IPS-18c (cell line): ENCODE measurements around the gene SERPINC1.
A peak's percentile ranks its signal among the peaks of the same experiment; 100 is the strongest.
"Not testable (repeated sequence)": the region's sequence is repeated elsewhere in the genome, so short reads cannot be mapped to it uniquely, and the experiment has no call there.

Experiments used
- H3K4me3 ChIP-seq: 2 replicates; pipeline ENCODE4 v1.7.0; 2013; ENCODE audit warnings: low read depth, mild to moderate bottlenecking, low read length, moderate library complexity; ENCODE audit not compliant: insufficient read depth
- H3K9me3 ChIP-seq: one replicate; pipeline ENCODE4 v1.6.1; 2013; ENCODE audit warnings: mild to moderate bottlenecking, low read length, moderate library complexity; ENCODE audit not compliant: control insufficient read depth, insufficient read depth

Gene SERPINC1

GRCh38 chr1:173868266-173869020 lies 48.7 kb downstream of the SERPINC1 start, which contains the start of gene ZBTB37:
Gene ZBTB37 (plus strand): TSS chr1:173868380. CDS start chr1:173870226, 1,846 bp downstream.
- Histone ChIP-seq H3K9me3 (no peaks in the 10 kb centered on the region), H3K4me3 (peak within 1 kb of the TSS; percentile 86)

DNA sequence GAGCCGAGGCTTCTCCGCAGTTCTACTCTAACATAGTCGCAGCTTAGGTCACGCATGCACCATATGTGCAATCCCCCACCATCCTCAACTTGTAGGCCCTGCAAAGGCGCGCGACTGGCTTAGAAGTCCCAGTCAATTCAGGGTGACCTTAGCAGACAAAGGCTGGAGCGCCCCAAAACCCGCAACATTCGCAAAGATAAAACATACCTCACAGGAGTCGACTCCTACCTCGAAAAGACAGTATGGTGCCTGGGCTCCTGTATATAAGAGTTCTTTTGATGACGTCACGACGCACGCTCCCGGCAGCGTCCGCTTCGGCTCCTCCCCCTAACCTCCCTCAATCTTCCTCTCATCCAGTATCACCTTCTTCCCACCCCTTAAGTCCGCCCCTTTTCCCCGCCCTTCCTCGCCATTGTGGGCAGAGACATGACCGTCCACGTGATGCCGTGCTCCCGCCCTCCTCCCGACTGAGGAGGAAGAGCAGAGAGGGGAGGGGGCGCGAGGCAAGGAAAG lies 49.3 kb downstream of the SERPINC1 start, which contains the start of gene GAS5:
Gene GAS5, minus strand, starts transcription at position 237 of the 513 bp plus-strand sequence.
- Histone ChIP-seq H3K9me3 (no peaks in the 10 kb centered on the region), H3K4me3 (peak within 1 kb of the TSS; percentile 86)

DNA sequence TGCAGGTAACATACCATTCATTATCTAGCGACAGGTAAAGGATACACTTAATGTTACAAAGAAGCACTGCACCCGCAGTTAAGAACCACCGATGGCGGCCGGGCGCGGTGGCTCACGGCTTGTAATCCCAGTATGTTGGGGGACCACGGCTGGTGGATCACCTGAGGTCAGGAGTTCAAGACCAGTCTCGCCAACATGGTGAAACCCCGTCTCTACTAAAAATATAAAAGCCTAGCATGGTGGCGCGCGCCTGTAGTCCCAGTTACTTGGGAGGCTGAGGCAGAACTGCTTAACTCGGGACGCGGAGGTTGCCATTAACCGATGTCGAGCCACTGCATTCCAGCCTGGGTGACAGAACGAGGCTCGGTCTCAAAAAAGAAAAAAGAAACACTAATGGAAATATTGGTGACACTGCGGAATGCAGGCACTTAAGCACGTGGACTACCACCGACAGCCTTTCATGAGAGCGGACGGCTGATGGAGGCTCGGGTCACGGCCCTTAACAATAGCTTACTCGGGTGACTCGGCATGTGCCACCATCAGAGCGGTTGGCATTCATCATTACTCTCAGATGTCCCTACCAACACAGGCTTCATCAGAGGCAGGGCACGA lies 49.9 kb downstream of the SERPINC1 start:
- peak overlapping the region; percentile 86 for H3K4me3 ChIP-seq
- H3K9me3 ChIP-seq: no peaks in the 10 kb centered on the region

DNA sequence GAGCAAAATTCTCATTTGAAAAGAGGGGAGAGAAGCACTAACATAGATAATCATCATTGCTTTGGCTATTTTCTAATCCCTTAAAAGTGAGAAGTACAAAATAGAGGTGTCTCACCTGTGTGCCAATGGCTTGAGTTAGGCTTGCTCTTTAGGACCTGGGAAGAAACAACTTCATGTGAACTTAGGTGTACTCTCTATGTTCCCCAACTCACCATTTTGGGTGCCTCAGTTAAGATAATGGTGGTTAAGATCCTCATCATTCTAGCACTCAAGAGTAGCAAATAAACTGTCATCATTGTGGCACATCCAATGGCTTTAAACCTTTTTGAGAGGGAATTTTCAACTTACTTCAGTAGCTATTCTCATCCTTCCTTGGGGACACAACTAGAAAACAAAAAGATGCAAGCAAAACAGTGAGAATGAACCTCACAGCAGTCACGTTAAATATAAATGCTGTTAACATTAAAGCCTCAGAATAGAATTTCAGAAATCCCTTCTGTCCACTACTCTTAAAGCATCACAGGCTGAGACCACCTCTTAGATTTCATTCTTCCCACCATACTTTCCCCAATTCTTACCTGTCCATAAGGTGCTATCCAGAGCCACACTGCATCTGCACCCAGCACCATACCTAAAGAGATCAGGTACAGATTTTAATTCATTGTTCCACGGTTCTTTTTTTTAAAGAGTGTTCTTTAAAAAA lies 50.6 kb downstream of the SERPINC1 start:
- peak overlapping the region; percentile 86 for H3K4me3 ChIP-seq
- H3K9me3 ChIP-seq: no peaks in the 10 kb centered on the region

- Histone ChIP-seq H3K9me3 (no peaks in the 10 kb centered on the region), H3K4me3 (peak overlapping the region; percentile 86)
These were observed 51.5 kb downstream of the SERPINC1 start for GRCh38 chr1:173865468-173866164.

- no peak overlapping the region for H3K4me3 ChIP-seq
These were observed 52.8 kb downstream of the SERPINC1 start for GRCh38 chr1:173864179-173864867.

DNA sequence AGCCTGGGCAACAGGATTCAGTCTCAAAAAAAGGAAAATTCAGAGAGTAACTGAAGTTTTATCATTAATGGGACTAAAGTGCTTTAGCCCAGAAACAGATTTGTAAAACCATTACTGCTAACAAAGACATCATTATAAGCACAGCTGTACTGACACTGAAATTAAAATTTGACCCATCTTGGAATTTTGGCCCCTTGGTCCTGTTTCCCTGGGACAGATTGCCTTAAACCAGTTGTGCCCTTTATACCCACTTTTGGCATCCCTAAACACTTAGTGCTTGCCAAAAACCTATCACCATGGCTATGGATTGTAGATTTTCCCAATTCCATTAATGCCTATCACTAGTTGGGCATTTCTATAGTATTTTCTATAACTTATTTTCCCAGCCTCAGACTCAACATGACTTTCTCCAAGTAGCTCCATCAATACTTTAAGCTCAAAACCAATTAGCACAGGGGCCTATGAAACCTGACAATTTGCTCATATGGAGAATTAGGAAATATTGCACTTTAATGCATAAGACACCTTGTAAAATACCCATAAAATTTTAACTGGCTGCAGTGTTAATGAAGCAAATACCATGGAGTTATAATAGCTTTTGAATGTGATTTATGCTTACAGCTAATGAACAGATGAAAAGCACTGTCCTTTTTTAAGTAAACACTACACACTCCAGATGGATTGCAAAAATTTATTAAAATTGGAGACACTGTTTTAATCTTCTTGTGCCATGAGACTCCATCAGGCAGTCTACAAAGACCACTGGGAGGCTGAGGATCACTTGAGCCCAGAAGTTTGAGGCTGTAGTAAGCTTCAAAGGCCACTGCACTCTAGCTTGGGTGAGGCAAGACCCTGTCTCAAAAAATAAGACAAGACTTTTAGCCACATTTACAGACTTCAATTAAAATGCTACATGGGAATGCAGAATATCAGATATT lies 53.6 kb downstream of the SERPINC1 start:
- H3K4me3 ChIP-seq: no peak overlapping the region
- H3K9me3 ChIP-seq: no peaks in the 10 kb centered on the region

More at GRCh38 chr1:173864179-173864867, 52.8 kb downstream of the SERPINC1 start:
- no peaks in the 10 kb centered on the region for H3K9me3 ChIP-seq

DNA sequence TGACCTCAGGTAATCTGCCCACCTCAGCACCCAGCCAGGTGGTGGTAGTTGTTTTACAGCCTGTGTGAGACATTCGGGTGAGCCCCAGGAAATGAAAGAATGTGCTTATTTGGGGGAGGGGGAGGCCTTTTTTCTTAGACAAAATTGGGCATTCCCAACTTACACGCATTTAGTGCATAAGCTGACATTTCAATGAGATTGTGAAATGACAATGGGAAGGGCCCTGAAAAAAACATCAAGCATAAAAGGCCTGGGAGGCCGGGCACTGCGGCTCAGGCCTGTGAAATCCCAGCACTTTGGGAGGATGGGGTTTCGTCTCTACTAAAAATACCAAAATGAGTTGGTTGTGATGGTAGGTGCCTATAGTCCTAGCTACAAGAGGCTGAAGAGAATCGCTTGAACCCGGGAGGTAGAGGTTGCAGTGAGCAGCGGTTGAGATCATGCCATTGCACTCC lies 54.3 kb downstream of the SERPINC1 start:
- no peak overlapping the region for H3K4me3 ChIP-seq
- no peaks in the 10 kb centered on the region for H3K9me3 ChIP-seq

GRCh38 chr1:173862146-173862768 lies 54.9 kb downstream of the SERPINC1 start:
- not testable (repeated sequence) for H3K9me3 ChIP-seq, H3K4me3 ChIP-seq

DNA sequence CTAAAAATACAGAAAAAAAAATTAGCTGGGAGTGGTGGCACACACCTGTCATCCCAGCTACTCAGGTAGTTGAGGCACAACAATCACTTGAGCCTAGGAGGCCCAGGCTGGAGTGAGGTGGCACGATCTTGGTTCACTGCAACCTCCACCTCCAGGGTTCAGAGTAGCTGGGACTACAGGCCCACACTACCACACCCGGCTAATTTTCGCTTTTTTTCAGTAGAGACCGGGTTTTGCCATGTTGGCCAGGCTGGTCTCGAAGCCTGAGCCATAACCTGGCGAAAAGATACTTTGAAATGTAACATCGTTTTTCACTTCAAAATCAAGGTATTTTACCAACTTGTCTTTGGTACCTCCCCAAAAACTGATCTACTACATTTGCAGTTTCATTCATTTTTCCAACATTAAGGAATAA lies 55.4 kb downstream of the SERPINC1 start:
- no peak overlapping the region for H3K4me3 ChIP-seq
- no peaks in the 10 kb centered on the region for H3K9me3 ChIP-seq

DNA sequence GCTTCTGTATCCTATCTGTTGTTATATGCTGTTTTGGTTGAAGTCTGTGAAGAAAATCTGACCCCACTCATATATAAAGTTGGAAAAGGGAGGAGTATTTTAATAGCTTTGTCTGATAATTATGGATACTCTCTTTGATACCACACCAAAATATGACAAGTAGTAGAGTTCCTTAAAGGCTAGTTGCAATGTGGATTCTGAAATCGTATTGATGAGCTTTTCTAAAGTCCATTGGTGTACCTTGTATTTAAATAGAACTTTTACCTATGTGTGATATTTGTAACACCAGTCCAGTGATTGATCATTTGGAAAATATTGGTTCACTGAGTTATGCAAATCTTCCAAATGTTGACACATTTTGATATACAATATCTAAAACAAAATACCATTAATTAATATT lies 57.1 kb downstream of the SERPINC1 start:
- Histone ChIP-seq H3K9me3 (no peaks in the 10 kb centered on the region), H3K4me3 (no peak overlapping the region)

DNA sequence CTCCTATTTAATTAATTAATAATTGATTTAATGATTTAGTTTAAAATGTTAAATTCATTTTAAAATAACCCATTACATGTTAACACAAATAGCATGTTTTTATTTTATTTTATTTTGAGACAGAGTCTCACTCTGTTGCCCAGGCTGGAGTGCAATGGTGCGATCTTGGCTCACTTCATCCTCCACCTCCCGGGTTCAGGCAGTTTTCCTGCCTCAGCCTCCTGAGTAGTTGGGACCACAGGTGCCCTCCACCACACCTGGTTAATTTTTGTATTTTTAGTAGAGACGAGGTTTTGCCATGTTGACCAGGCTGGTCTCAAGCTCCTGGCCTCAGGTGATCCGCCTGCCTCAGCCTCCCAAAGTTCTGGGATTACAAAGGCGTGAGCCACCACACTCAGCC lies 57.6 kb downstream of the SERPINC1 start:
- not testable (repeated sequence) for H3K4me3 ChIP-seq, H3K9me3 ChIP-seq

DNA sequence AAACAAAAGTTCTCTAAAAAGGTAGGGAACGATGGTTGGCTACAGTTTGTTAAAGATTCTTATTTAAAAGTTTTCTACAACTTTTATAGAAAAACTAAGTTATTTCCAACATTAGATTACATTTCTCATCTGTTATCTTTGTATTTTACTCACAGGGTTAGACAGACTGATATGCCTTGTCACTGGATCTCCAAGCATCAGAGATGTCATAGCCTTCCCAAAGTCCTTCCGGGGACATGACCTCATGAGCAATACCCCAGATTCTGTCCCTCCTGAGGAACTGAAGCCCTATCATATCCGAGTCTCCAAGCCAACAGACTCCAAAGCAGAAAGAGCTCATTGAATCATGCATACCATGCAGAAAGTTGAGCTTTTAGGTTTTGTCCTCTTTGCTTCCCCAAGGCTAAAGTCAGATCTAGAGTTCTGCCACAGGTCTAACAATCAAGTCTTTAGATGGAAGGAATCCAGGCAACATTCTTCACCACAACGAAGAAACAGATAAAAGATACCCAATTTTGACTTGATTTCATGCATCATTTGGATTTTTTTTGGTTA lies 59.7 kb downstream of the SERPINC1 start:
- Histone ChIP-seq H3K4me3 (no peak overlapping the region), H3K9me3 (no peaks in the 10 kb centered on the region)

DNA sequence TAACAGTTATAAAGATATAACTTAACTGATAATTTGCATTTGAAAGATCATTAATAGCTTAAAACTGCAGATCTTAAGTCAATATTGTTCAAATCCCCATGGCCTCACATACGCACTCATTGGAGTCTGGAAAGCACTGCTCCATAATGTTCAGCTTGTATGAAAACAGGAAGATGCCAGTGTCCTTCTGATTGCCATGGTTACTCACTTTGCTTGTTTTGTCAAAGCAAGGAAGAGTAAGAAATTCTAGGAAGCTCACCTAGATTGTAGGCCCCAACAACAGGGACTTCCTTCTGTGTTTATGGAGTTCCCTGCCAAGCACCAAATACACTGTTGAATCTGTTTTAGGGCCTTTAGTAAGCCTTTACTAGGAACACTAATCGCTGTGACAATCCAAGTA lies 60.2 kb downstream of the SERPINC1 start:
- Histone ChIP-seq H3K9me3 (no peaks in the 10 kb centered on the region), H3K4me3 (no peak overlapping the region)

DNA sequence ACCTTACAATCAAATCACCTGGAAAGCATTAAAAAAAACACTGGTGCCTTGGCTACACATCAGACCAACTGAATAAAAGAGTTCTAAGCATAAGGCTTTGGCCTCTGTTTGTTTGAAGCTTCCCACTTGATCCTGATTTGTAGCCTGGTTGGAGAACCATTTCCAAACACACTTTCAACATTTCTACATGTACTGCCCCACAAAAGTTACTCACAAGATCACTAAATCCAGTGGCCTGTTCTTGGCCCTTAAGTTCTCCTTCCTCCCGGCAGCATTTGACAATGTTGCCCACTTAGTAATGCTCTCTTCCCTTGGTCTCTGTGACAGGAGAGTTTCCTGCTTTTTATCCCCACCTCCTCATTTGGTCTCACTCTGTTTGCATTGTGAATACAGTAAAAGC lies 61.1 kb downstream of the SERPINC1 start:
- Histone ChIP-seq H3K9me3 (no peaks in the 10 kb centered on the region), H3K4me3 (no peak overlapping the region)
